Activated B cell treated with CpG ODN at 0.5 μM for 24 hours (primary cell): ENCODE results near the gene FBXW9. TPM values are rescaled to one million over a fixed set of nuclear protein-coding genes. Genes with fewer than 3 reads are reported as not detected.
A peak's percentile ranks its signal among the peaks of the same experiment; 100 is the strongest.
"Not testable (repeated sequence)": the region's sequence is repeated elsewhere in the genome, so short reads cannot be mapped to it uniquely, and the experiment has no call there.

Experiments
- ATAC-seq: fragments of 200-7000 bp; cut with Tn5 transposase; one replicate; pipeline ENCODE4 v1.10.0; 2021; ENCODE audit warnings: low read depth, mild to moderate bottlenecking, moderate library complexity
- CTCF ChIA-PET: fragments of 350-600 bp; sonication (Branson Sonifier 250); formaldehyde crosslinking; loops from one replicate; lab custom pipeline; 2021; ENCODE audit warnings: antibody characterized with exemption; lab: Charles Lee
- POLR2A ChIA-PET: fragments of 350-600 bp; sonication (Branson Sonifier 250); formaldehyde crosslinking; loops from one replicate; lab custom pipeline; 2021; ENCODE audit warnings: antibody characterized with exemption; lab: Charles Lee
- DNase-seq: peaks from one replicate; pipeline ENCODE4 v3.0.0; 2022
- H3K27ac Mint-ChIP-seq: one replicate; pipeline ENCODE4 v1.8.0; 2020; ENCODE audit warnings: mixed read lengths
- H3K27me3 Mint-ChIP-seq: one replicate; pipeline ENCODE4 v1.8.0; 2021; ENCODE audit warnings: mixed read lengths
- H3K36me3 Mint-ChIP-seq: one replicate; pipeline ENCODE4 v1.8.0; 2021; ENCODE audit warnings: low read depth, mixed read lengths
- H3K4me1 Mint-ChIP-seq: one replicate; pipeline ENCODE4 v1.8.0; 2021; ENCODE audit warnings: mixed read lengths
- H3K4me3 Mint-ChIP-seq: one replicate; pipeline ENCODE4 v1.8.0; 2020; ENCODE audit warnings: mild to moderate bottlenecking, mixed read lengths
- H3K9me3 Mint-ChIP-seq: one replicate; pipeline ENCODE4 v1.8.0; 2020; ENCODE audit warnings: mixed read lengths
- CTCF ChIP-seq: fragments of 200-600 bp; IDR thresholded peaks from one replicate; pipeline ENCODE4 v1.8.0; 2022; ENCODE audit warnings: antibody characterized with exemption, mild to moderate bottlenecking
- intact Hi-C: fragments of 100-400 bp; cut with micrococcal nuclease; formaldehyde crosslinking; loops from one replicate; pipeline ENCODE4 v1.15.1; 2024
- total RNA-seq: library from RNA; stranded (reverse); gene quantifications from 2 replicates; pipeline ENCODE4 v1.2.3, GENCODE V29; 2022

Gene FBXW9
- total RNA-seq, 1 donor from 2014 or later: 5.2 TPM

DNA sequence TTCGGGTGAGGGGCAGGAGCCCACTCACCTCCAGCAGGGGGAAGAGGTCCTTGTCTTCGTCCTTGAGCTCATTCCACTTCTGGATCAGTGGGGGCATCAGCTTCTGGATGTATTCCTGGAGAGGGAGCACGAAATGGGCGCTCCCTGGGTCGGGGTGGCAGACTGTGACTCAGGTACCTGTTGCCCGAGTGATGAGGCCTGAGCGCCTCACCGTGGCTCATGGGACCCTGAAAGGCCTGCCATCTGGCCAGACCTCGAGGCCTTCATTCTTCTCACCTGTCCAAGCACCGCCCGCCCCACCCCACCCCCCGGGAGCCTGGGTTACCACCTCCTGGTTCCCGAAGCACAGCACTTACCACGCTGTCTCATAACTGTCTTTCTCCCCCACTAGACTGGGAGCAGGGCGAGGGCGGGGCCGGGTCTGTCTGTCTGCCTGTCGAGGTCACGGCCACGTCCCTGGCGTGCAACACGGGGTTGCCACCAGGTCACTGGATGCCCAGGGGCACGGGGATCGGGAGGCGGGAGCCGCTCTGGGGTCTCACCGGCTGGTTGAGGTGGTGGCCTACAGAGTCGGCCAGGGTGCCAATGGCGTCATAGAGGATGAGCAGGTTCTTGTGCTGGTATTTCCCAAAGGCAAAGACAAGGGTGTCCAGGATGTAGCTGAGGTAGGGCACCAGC, 9.4 kb upstream of the FBXW9 start:
- Mint-ChIP-seq H3K9me3 (no peaks in the 10 kb centered on the region), H3K36me3 (peaks cover 82% of the 10 kb centered on the region), H3K27ac (no peak overlapping the region), H3K27me3 (no peaks in the 10 kb centered on the region), H3K4me3 (no peak overlapping the region), H3K4me1 (no peaks in the 10 kb centered on the region)
- POLR2A ChIA-PET: no interaction called here
- no peak for TF ChIP-seq CTCF
- no peak for ATAC-seq
- CTCF ChIA-PET: no interaction called here
- DNase-seq: no peak
- intact Hi-C loops: no loop called here

DNA sequence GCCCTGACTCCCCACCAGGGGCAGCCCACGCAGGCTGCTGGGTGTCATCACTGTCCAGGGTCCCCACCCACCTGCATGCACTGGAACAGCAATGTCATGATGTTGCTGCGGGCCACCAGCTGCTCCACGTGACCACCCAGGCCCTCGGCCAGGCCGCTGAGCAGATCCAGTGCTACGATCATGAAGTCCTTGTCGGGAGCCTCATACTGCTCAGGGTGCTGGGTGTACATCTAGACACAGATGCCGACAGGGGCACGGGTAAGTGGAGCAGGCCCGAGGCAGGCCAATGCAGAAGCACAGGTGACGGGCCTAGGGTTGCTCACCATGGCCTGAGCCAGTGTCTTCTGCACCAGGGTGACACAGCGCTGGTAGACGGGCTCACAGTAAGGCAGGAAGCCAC, 8.7 kb upstream of the FBXW9 start:
- no peak overlapping the region for H3K27ac Mint-ChIP-seq
- POLR2A ChIA-PET: no interaction called here
- no peak overlapping the region for H3K4me3 Mint-ChIP-seq
- intact Hi-C loops: no loop called here
- H3K9me3 Mint-ChIP-seq: no peaks in the 10 kb centered on the region
- CTCF ChIA-PET: no interaction called here
- TF ChIP-seq CTCF: no peak
- DNase-seq (no peak), ATAC-seq (no peak)
- H3K27me3 Mint-ChIP-seq: no peaks in the 10 kb centered on the region
- no peaks in the 10 kb centered on the region for H3K4me1 Mint-ChIP-seq
- H3K36me3 Mint-ChIP-seq: peaks cover 78% of the 10 kb centered on the region

- ATAC-seq (peak; percentile 69), DNase-seq (no peak)
- peaks cover 68% of the 10 kb centered on the region for H3K36me3 Mint-ChIP-seq
- H3K4me1 Mint-ChIP-seq: peaks cover 1% of the 10 kb centered on the region
- no peaks in the 10 kb centered on the region for H3K27me3 Mint-ChIP-seq
- no peak for TF ChIP-seq CTCF
- CTCF ChIA-PET: no interaction called here
- no peaks in the 10 kb centered on the region for H3K9me3 Mint-ChIP-seq
- intact Hi-C loops: no loop called here
- POLR2A ChIA-PET: no interaction called here
- no peak overlapping the region for H3K4me3 Mint-ChIP-seq
- H3K27ac Mint-ChIP-seq: no peak overlapping the region
Observed at GRCh38 chr19:12703046-12703445, 6.6 kb upstream of the FBXW9 start.

GRCh38 chr19:12701596-12702282, 5.3 kb upstream of the FBXW9 start:
- H3K36me3 Mint-ChIP-seq: peaks cover 64% of the 10 kb centered on the region
- intact Hi-C loops: no loop called here
- no peak for TF ChIP-seq CTCF
- H3K27me3 Mint-ChIP-seq: no peaks in the 10 kb centered on the region
- peaks cover 7% of the 10 kb centered on the region for H3K4me1 Mint-ChIP-seq
- DNase-seq: no peak
- H3K27ac Mint-ChIP-seq: no peak overlapping the region
- ChIA-PET POLR2A (no interaction called here), CTCF (no interaction called here)
- ATAC-seq: no peak
- no peaks in the 10 kb centered on the region for H3K9me3 Mint-ChIP-seq
- H3K4me3 Mint-ChIP-seq: no peak overlapping the region

DNA sequence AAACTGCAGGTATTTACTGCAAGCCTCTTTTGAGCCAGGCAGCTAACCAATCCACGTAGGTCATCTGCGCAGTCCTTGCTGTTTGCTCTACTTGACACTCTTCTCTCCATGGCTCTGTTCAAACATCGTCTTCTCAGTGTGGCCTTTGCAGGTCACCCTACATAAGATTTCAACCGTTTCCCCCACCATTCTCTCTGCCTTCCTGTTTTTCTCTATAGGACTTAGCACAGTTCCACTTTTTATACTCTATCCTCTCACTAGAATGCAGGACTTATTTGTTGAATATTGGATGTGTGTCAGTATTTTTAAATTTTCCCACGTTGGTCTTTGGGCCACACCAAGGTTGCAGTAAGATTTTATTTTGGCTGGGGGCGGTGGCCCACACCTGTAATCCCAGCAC, 1.7 kb upstream of the FBXW9 start:
- Mint-ChIP-seq H3K4me3 (peak overlapping the region; percentile 64), H3K36me3 (peaks cover 36% of the 10 kb centered on the region), H3K27me3 (no peaks in the 10 kb centered on the region), H3K9me3 (no peaks in the 10 kb centered on the region), H3K27ac (peak overlapping the region; percentile 71), H3K4me1 (peaks cover 11% of the 10 kb centered on the region)
- CTCF ChIA-PET: no interaction called here
- no peak for TF ChIP-seq CTCF
- no peak for DNase-seq
- intact Hi-C loops: no loop called here
- POLR2A ChIA-PET: interaction anchor here (1.4 to 3.7 kb wide), 2 partner anchors 17 to 20 kb away, joined by 3 to 69 read pairs; partner anchors contain the start of gene DHPS
- no peak for ATAC-seq

- H3K9me3 Mint-ChIP-seq, DNase-seq, intact Hi-C loops, ATAC-seq, H3K27me3 Mint-ChIP-seq: not testable (repeated sequence)
- H3K36me3 Mint-ChIP-seq: peaks cover 29% of the 10 kb centered on the region
- peak overlapping the region; percentile 32 for H3K4me3 Mint-ChIP-seq
- H3K4me1 Mint-ChIP-seq: peaks cover 11% of the 10 kb centered on the region
- CTCF ChIA-PET: interaction anchor here (2.0 kb wide), 1 partner anchor 63 kb away, joined by 6 read pairs; no protein-coding TSS in a partner anchor
- POLR2A ChIA-PET: interaction anchor here (0.5 to 3.7 kb wide), 8 partner anchors 16 to 146 kb away, joined by 3 to 69 read pairs (median 6); partner anchors contain the start of genes DHPS, MAN2B1, TNPO2 and TRIR
- H3K27ac Mint-ChIP-seq: peak overlapping the region; percentile 97
Observed at GRCh38 chr19:12697425-12697824, 994 bp upstream of the FBXW9 start.
